Diencephalon (tissue), 1 donor: ENCODE results near the gene PRAMEF9. TPM values are rescaled to one million over a fixed set of nuclear protein-coding genes. Genes with fewer than 3 reads are reported as not detected.

Source experiments
- total RNA-seq: library from RNA; depleted of rRNA; stranded (reverse); fragments of >200 nt; gene quantifications from one replicate; pipeline ENCODE4 v1.2.3, GENCODE V29; 2014

PRAMEF9 gene
- not detected for total RNA-seq

DNA sequence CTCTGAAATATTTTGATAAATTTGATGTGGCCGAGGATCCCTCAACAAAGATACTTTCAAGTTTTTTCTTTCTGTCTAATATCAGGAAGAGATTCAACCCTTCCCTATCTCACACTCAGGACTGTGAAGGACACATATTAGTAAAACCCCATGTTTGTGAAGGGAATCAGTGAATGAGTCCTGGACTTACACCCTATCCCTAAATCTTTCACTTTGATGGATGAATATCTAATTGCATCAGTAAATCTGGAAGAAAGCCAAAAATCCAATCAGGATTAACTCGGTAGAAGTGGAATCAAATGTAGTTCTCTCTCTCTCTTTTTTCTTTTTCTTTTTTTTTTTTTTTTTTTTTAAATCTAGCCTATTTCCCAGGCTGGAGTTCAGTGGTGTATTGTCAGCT lies at the start of gene PRAMEF9:
TSS of gene PRAMEF9 (plus strand) at position 301 of the 400 bp plus-strand sequence. CDS start 3,433 bp downstream, outside the sequence.

DNA sequence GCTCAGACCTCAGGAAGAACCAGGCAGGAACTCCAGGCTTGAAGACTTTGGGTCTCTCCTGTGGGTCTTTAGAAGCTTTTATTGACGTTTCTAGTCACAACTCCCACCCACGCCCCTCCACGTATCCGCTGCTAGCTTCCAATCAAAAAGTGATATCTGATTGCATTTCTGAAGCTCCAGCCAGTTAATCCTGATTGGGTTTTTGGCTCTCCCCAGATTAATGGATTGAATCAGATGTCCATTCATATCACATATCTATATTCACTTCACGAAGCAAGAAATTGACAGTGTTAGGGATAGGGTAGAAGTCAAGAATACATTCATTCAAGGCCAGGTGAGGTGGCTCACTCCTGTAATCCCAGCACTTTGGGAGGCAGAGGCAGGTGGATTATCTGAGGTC lies 15.7 kb upstream of the PRAMEF9 start, which contains the start of gene PRAMEF26:
TSS of gene PRAMEF26 (minus strand) at position 101 of the 400 bp plus-strand sequence. CDS start 2,914 bp downstream, outside the sequence.

DNA sequence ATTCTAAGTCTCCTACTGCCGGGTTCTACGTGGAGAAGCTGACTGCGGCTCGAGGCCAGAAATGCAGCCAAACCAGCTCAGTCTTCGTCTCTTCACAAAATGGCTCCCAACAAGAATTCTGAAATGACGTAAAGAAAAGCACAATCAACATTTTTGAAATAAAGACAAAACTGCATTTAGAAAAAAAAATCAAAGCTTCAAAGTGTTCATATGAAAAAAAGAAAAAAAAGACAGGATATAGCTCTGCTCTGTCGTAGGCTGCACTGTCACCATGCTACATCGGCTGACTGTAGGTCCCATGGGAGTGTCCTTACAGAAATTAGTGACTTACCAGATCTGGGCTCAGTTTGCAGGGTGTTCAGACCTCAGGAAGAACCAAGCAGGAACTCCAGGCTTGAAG lies 6.1 kb upstream of the PRAMEF9 start, which contains the start of gene HNRNPCL4:
TSS of gene HNRNPCL4 (minus strand) at position 101 of the 400 bp plus-strand sequence. CDS start 164 bp downstream, outside the sequence.

DNA sequence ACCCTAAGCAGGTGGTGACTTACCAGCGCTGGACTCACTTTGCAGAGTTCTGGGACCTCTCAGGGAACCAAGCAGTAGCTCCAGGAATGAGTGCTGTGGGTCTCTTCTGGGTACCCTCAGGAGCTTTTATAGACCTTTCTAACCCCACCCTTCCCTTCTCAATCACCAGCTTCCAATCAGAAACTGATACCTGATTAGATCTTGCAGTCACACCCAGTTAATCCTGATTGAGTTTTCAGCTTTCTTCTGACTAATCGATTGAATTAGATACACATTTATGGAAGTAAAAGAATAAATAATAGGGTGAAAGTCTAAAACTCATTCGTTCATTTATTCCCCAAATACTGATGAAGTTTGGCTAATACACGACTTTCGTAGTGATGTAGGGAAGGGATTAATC lies 29.7 kb downstream of the PRAMEF9 start, which contains the start of gene PRAMEF13:
TSS of gene PRAMEF13 (minus strand) at position 101 of the 400 bp plus-strand sequence. CDS start 1,820 bp downstream, outside the sequence.

DNA sequence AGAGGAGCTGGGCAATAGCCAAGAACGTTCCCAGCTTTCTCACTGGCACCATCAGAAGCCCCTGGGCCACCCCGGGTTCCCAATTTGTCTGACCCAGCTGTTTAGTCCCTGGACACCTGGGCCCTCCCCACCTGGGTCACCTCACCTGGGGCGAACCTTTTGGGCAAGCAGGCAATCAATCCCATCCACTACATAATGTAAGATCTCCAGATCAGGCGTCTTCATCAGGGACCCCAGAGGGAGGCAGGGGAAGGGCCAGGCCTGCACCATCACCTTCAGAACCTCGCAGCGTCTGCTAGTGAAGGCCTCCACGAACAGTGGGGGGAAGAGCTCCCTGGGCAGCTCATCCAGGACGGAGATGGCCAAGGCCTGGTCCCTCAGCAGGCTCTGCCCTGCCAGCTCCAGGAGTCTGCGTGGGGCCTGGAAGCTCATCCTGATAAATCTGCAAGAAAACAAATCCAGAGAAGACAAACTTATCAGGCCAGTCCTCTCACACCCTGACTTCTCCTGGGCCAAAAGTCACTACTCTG lies 54.1 kb downstream of the PRAMEF9 start, which contains the start of gene PRAMEF18:
TSS of gene PRAMEF18 (minus strand) at position 480 of the 530 bp plus-strand sequence. CDS start at position 432, 48 bp downstream.

Other genes starting within 250 kb of the PRAMEF9 start
- gene PRAMEF6, start 224.3 kb upstream of the PRAMEF9 start, total RNA-seq = not detected
- gene PRAMEF27, start 115.3 kb upstream of the PRAMEF9 start, total RNA-seq = not detected
- not detected for gene HNRNPCL3, start 111.1 kb upstream of the PRAMEF9 start, total RNA-seq
- not detected for gene PRAMEF25, start 101.1 kb upstream of the PRAMEF9 start, total RNA-seq
- gene HNRNPCL2, start 55.0 kb upstream of the PRAMEF9 start, total RNA-seq = not detected
- not detected for gene PRAMEF26, start 15.8 kb upstream of the PRAMEF9 start, total RNA-seq
- gene HNRNPCL4, start 6.2 kb upstream of the PRAMEF9 start, total RNA-seq = not detected
- gene PRAMEF13, start 29.6 kb downstream of the PRAMEF9 start, total RNA-seq = not detected
- not detected for gene PRAMEF18, start 54.3 kb downstream of the PRAMEF9 start, total RNA-seq
- gene PRAMEF5, start 82.3 kb downstream of the PRAMEF9 start, total RNA-seq = not detected
- not detected for gene PRAMEF8, start 113.3 kb downstream of the PRAMEF9 start, total RNA-seq
- gene PRAMEF33, start 131.7 kb downstream of the PRAMEF9 start, total RNA-seq = not detected
- gene PRAMEF15, start 143.7 kb downstream of the PRAMEF9 start, total RNA-seq = not detected
- gene PRAMEF14, start 175.3 kb downstream of the PRAMEF9 start, total RNA-seq = not detected
- gene PRAMEF19, start 200.1 kb downstream of the PRAMEF9 start, total RNA-seq = not detected
- gene PRAMEF17, start 217.8 kb downstream of the PRAMEF9 start, total RNA-seq = not detected
- gene PRAMEF20, start 238.6 kb downstream of the PRAMEF9 start, total RNA-seq = not detected